CD4-positive, alpha-beta T cell treated with Interferon alpha-2 for 1 hour (primary cell): ENCODE measurements around the gene ISCA2.
A peak's percentile ranks its signal among the peaks of the same experiment; 100 is the strongest.
"Not testable (repeated sequence)": the region's sequence is repeated elsewhere in the genome, so short reads cannot be mapped to it uniquely, and the experiment has no call there.

Source experiments
- DNase-seq, 2 donors: peaks; one replicate each; pipeline ENCODE4 v3.0.0-alpha.2; 2020 to 2022

Gene ISCA2

GRCh38 chr14:74493343-74494261 is at the start of gene ISCA2:
ISCA2 (plus strand) TSS chr14:74493765; CDS start chr14:74493775, 10 bp downstream.
- peak; percentile 99 for DNase-seq

GRCh38 chr14:74444866-74445265 is 48.7 kb upstream of the ISCA2 start:
- no peak for DNase-seq

- not testable (repeated sequence) for DNase-seq
Observed at GRCh38 chr14:74454397-74454796, 39.2 kb upstream of the ISCA2 start.

GRCh38 chr14:74456684-74457564 is 36.6 kb upstream of the ISCA2 start:
- no peak for DNase-seq

- no peak for DNase-seq
Observed at GRCh38 chr14:74457565-74457895, 36.0 kb upstream of the ISCA2 start.

- DNase-seq, result peak; percentile 3 to 5
Observed at GRCh38 chr14:74459289-74459946, 34.1 kb upstream of the ISCA2 start.

GRCh38 chr14:74459976-74460375 is 33.6 kb upstream of the ISCA2 start:
- no peak for DNase-seq

GRCh38 chr14:74462993-74463392 is 30.6 kb upstream of the ISCA2 start:
- DNase-seq, result no peak

GRCh38 chr14:74463697-74464096 is 29.9 kb upstream of the ISCA2 start:
- no peak for DNase-seq

GRCh38 chr14:74464785-74465184 is 28.8 kb upstream of the ISCA2 start:
- DNase-seq, result no peak

GRCh38 chr14:74465335-74465734 is 28.2 kb upstream of the ISCA2 start:
- DNase-seq, result no peak

GRCh38 chr14:74468513-74468912 is 25.1 kb upstream of the ISCA2 start:
- no peak for DNase-seq

GRCh38 chr14:74469548-74470518 is 23.7 kb upstream of the ISCA2 start:
- DNase-seq, result no peak

GRCh38 chr14:74472601-74473000 is 21.0 kb upstream of the ISCA2 start:
- DNase-seq, result no peak

GRCh38 chr14:74474376-74474775 is 19.2 kb upstream of the ISCA2 start:
- no peak for DNase-seq

- no peak for DNase-seq
Observed at GRCh38 chr14:74475678-74476077, 17.9 kb upstream of the ISCA2 start.

GRCh38 chr14:74476107-74476506 is 17.5 kb upstream of the ISCA2 start:
- DNase-seq, result no peak

- no peak for DNase-seq
Observed at GRCh38 chr14:74476607-74477006, 17.0 kb upstream of the ISCA2 start.

- no peak for DNase-seq
Observed at GRCh38 chr14:74478996-74479635, 14.4 kb upstream of the ISCA2 start.

GRCh38 chr14:74480046-74480445 is 13.5 kb upstream of the ISCA2 start:
- no peak for DNase-seq

- DNase-seq, result no peak
Observed at GRCh38 chr14:74482571-74482970, 11.0 kb upstream of the ISCA2 start.

- no peak for DNase-seq
Observed at GRCh38 chr14:74483321-74483720, 10.2 kb upstream of the ISCA2 start.
